HCT116 (cell line): ENCODE results near the gene RNF208. TPM values are rescaled to one million over a fixed set of nuclear protein-coding genes. Genes with fewer than 3 reads are reported as not detected.
A peak's percentile ranks its signal among the peaks of the same experiment; 100 is the strongest.

Experiments
- ATAC-seq: fragments of 200-7000 bp; cut with Tn5 transposase; 2 replicates; pipeline ENCODE4 v1.9.1; 2020; ENCODE audit warnings: mild to moderate bottlenecking, moderate library complexity
- BruUV-seq: library from RNA; stranded (reverse); fragments of 400-500 nt; replicated peaks from 2 replicates; lab custom pipeline; 2021; lab: Mats Ljungman, UMichigan
- CTCF ChIA-PET: fragments of 300-600 bp; sonication (Branson Sonifier 250); formaldehyde crosslinking; loops from one replicate; lab custom pipeline; 2021; ENCODE audit warnings: antibody characterized with exemption; lab: Charles Lee
- POLR2A ChIA-PET: fragments of 300-600, 350-600 bp; sonication (Branson Sonifier 250); formaldehyde crosslinking; loops from one replicate; lab custom pipeline; 2021; ENCODE audit warnings: antibody characterized with exemption; lab: Charles Lee
- RAD21 ChIA-PET, 2 experiments: fragments of 300-600 bp; sonication (Branson Sonifier 250); formaldehyde crosslinking; loops; one replicate each; lab custom pipeline; 2023; ENCODE audit warnings: low total read pairs in 2 of 2; ENCODE audit not compliant: uncharacterized antibody in 2 of 2, unreplicated experiment in 2 of 2, low non-redundant PET in 1 of 2; lab: Charles Lee
- DNase-seq: peaks from one replicate; pipeline ENCODE4 v3.0.0-alpha.2; 2010; ENCODE audit warnings: low read depth, low spot score
- H2AFZ ChIP-seq: fragments of 200-600 bp; shearing (Covaris generic), sonication (generic); 2 replicates; pipeline ENCODE4 v1.6.1; 2017; ENCODE audit warnings: low read depth, mixed run types, mixed read lengths, antibody characterized with exemption, low read length; ENCODE audit not compliant: poor library complexity, severe bottlenecking
- H3K27ac ChIP-seq: 2 replicates; pipeline ENCODE4 v1.5.1; 2012; ENCODE audit warnings: low read depth, low read length
- H3K27me3 ChIP-seq: fragments of 200-600 bp; sonication (generic); 2 replicates; pipeline ENCODE4 v1.6.1; 2016; ENCODE audit warnings: mixed run types, low read length, mixed read lengths; ENCODE audit not compliant: insufficient read depth
- H3K36me3 ChIP-seq, 2 experiments: fragments of 200-500 bp in 1 of 2; fragments of 200-600 bp in 1 of 2; sonication (Bioruptor generic) in 1 of 2; sonication (generic) in 1 of 2; 2 replicates each; pipeline versions ENCODE4 v1.5.1 to v1.6.1; 2014 to 2016; ENCODE audit warnings: low read length in 2 of 2, inconsistent platforms in 1 of 2, mixed read lengths in 1 of 2, mixed run types in 1 of 2; ENCODE audit not compliant: insufficient read depth in 2 of 2, control insufficient read depth in 1 of 2
- H3K4me1 ChIP-seq, 2 experiments: fragments of 200-600 bp in 1 of 2; sonication (generic) in 1 of 2; 2 replicates each; pipeline versions ENCODE4 v1.5.1 to v1.6.1; 2012 to 2017; ENCODE audit warnings: low read length in 2 of 2, inconsistent platforms in 1 of 2, mild to moderate bottlenecking in 1 of 2, mixed read lengths in 1 of 2, mixed run types in 1 of 2, moderate library complexity in 1 of 2; ENCODE audit not compliant: insufficient read depth in 2 of 2, control insufficient read depth in 1 of 2
- H3K4me2 ChIP-seq: fragments of 200-600 bp; sonication (generic); 2 replicates; pipeline ENCODE4 v1.6.1; 2017; ENCODE audit warnings: mixed run types, low read length, mixed read lengths
- H3K4me3 ChIP-seq, 2 experiments: fragments of 200-600 bp in 1 of 2; sonication (generic) in 1 of 2; replicated peaks in 1 of 2; 2 replicates each; pipeline ENCODE4 v1.5.1; 2011 to 2016; ENCODE audit warnings: low read length in 2 of 2, control low read depth in 1 of 2, low read depth in 1 of 2, mild to moderate bottlenecking in 1 of 2, mixed read lengths in 1 of 2, mixed run types in 1 of 2
- H3K79me2 ChIP-seq: fragments of 200-600 bp; sonication (generic); 2 replicates; pipeline ENCODE4 v1.6.1; 2017; ENCODE audit warnings: mild to moderate bottlenecking, mixed run types, low read length, moderate library complexity, mixed read lengths; ENCODE audit not compliant: insufficient read depth
- H3K9ac ChIP-seq: fragments of 200-600 bp; sonication (generic); 2 replicates; pipeline ENCODE4 v1.6.1; 2016; ENCODE audit warnings: low read length, mixed read lengths
- H3K9me2 ChIP-seq: fragments of 200-600 bp; sonication (generic), shearing (Covaris generic); 2 replicates; pipeline ENCODE4 v1.6.1; 2017; ENCODE audit warnings: mixed run types, mild to moderate bottlenecking, moderate library complexity; ENCODE audit not compliant: insufficient read depth
- H3K9me3 ChIP-seq, 2 experiments: fragments of 200-500 bp in 1 of 2; fragments of 200-600 bp in 1 of 2; sonication (Bioruptor generic) in 1 of 2; sonication (generic) in 1 of 2; 2 replicates each; pipeline ENCODE4 v1.6.1; 2014 to 2017; ENCODE audit warnings: low read length in 2 of 2, mixed read lengths in 2 of 2, inconsistent platforms in 1 of 2, low read depth in 1 of 2, mild to moderate bottlenecking in 1 of 2, mixed run types in 1 of 2, moderate library complexity in 1 of 2; ENCODE audit not compliant: control insufficient read depth in 1 of 2, insufficient read depth in 1 of 2
- H4K20me1 ChIP-seq: fragments of 200-600 bp; sonication (generic), shearing (Covaris generic); 2 replicates; pipeline ENCODE4 v1.6.1; 2017; ENCODE audit warnings: mixed run types, mild to moderate bottlenecking, moderate library complexity; ENCODE audit not compliant: insufficient read depth
- CBX3 ChIP-seq: IDR thresholded peaks from 2 replicates; pipeline ENCODE4 v1.6.1; 2012; ENCODE audit warnings: low read depth
- ELF1 ChIP-seq: IDR thresholded peaks from 2 replicates; pipeline ENCODE4 v1.6.1; 2012; ENCODE audit warnings: low read depth, borderline replicate concordance
- EZH2 ChIP-seq: fragments of 200-600 bp; sonication (generic); IDR thresholded peaks from 2 replicates; pipeline ENCODE4 v1.6.1; 2017; ENCODE audit warnings: antibody characterized with exemption, mixed run types
- FOSL1 ChIP-seq: IDR thresholded peaks from 2 replicates; pipeline ENCODE4 v1.6.1; 2012; ENCODE audit warnings: low read depth
- POLR2A ChIP-seq: IDR thresholded peaks from 2 replicates; pipeline ENCODE4 v1.7.0; 2011; ENCODE audit warnings: borderline replicate concordance; ENCODE audit not compliant: insufficient read depth, insufficient read length; ENCODE audit errors: extremely low read depth
- POLR2AphosphoS5 ChIP-seq: IDR thresholded peaks from 2 replicates; pipeline ENCODE4 v1.6.1; 2011; ENCODE audit warnings: mild to moderate bottlenecking, low read depth, low read length, moderate library complexity
- RAD21 ChIP-seq: IDR thresholded peaks from 2 replicates; pipeline ENCODE4 v1.6.1; 2012; ENCODE audit warnings: low read depth, mild to moderate bottlenecking
- SIN3A ChIP-seq: IDR thresholded peaks from 2 replicates; pipeline ENCODE4 v1.6.1; 2012; ENCODE audit warnings: low read depth
- YY1 ChIP-seq: IDR thresholded peaks from 2 replicates; pipeline ENCODE4 v1.6.1; 2011; ENCODE audit warnings: low read length, low read depth, moderate library complexity, mild to moderate bottlenecking; ENCODE audit not compliant: insufficient replicate concordance; ENCODE audit errors: extremely low read depth
- ZFX ChIP-seq: fragments of 450-650 bp; IDR thresholded peaks from 2 replicates; pipeline ENCODE4 v1.6.1; 2017
- ZNF274 ChIP-seq: fragments of 200-500 bp; sonication (Bioruptor generic); IDR thresholded peaks from 2 replicates; pipeline ENCODE4 v1.6.1; 2014; ENCODE audit warnings: mild to moderate bottlenecking, low read depth, low read length, inconsistent platforms
- intact Hi-C: fragments of 100-400 bp; cut with micrococcal nuclease; formaldehyde crosslinking; loops from 2 replicates; pipeline ENCODE4 v1.10.0; 2022
- total RNA-seq: library from RNA; stranded (reverse); gene quantifications from one replicate; pipeline ENCODE4 v1.2.1, GENCODE V29; 2021; ENCODE audit not compliant: unreplicated experiment
- TF ChIP-seq, protein P1 (sequence below): IDR thresholded peaks from 2 replicates; pipeline ENCODE4 v1.6.1; 2012
- TF ChIP-seq, protein P2 (sequence below), 3 experiments: fragments of 200-600 bp in 1 of 3; sonication (generic) in 1 of 3; IDR thresholded peaks in 2 of 3; conservative IDR thresholded peaks in 1 of 3; 2 replicates each; pipeline ENCODE4 v1.5.1; 2012 to 2017; ENCODE audit warnings: low read depth in 2 of 3, low read length in 2 of 3, antibody characterized with exemption in 1 of 3, borderline replicate concordance in 1 of 3, control low read depth in 1 of 3, mild to moderate bottlenecking in 1 of 3, mixed read lengths in 1 of 3, mixed run types in 1 of 3, moderate library complexity in 1 of 3; ENCODE audit not compliant: insufficient read depth in 1 of 3

The RNF208 gene
- total RNA-seq, 1 experiment from 2014 or later, result 26.1 TPM

DNA sequence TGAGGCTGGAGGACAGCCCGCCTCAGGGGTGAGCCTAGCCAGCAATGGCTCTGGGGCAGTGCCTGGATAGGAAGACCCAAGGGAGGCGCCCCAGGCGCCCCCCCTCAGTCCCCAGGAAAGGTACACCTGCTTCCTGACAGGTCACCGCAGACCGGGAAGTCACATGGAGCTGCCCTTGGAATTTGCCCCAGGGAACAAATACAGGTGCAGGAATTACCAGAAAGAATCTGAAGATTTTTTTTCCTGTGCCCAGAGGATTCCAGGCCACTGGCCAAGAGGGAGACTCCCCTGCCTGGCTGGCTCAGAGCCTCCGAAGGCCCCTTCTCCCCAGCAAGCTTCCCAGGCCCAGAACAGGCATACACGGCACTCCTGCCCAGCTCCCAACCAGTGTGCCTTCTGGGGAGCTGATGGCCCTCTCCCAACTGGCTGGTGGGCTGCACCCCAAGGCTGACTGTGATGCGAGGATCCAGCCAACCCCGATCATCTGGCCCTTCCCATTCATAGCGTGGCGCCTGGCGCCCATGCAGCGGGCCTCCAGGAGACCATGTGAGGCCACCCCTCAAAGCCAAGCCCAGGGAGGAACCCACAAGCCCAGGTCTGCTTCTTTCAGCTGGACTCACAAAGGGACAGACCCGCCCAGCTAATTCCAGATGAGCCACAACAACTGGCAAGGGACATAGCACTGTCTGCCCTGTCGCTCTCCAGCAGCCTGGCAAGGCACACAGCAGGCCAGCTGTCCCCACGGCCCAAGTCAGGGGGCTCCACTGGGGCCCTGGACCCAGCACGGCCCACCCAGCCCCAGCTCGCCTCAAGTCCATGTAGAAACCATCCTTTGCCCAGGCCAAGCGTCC is 23.8 kb downstream of the RNF208 start:
- ATAC-seq (no peak), DNase-seq (no peak)
- Histone ChIP-seq H3K4me3 (no peak overlapping the region), H3K79me2 (peaks cover 30% of the 10 kb centered on the region; the same call in 1 of the 2 replicates), H3K9me2 (no peaks in the 10 kb centered on the region), H3K9me3 (no peaks in the 10 kb centered on the region), H3K27ac (0 out of 2 replicates have a peak overlapping the region, but pooled peaks have one; percentile 22), H3K4me2 (peak overlapping the region; percentile 63), H3K4me1 (peaks cover 34 to 53% of the 10 kb centered on the region in 2 experiments), H2AFZ (no peak overlapping the region), H3K9ac (no peak overlapping the region), H3K27me3 (no peaks in the 10 kb centered on the region), H3K36me3 (no peaks in the 10 kb centered on the region), H4K20me1 (no peaks in the 10 kb centered on the region)
- TF ChIP-seq, protein P1, sequence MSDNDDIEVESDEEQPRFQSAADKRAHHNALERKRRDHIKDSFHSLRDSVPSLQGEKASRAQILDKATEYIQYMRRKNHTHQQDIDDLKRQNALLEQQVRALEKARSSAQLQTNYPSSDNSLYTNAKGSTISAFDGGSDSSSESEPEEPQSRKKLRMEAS, result no peak
- TF ChIP-seq YY1 (no peak), ELF1 (no peak)
- BruUV-seq, result no TSS peak
- ChIA-PET RAD21 (no interaction called here), POLR2A (interaction anchor here (2.6 kb wide), 1 partner anchor 9 kb away, joined by 20 read pairs; the partner anchor contains the start of genes ANAPC2 and SSNA1), CTCF (interaction anchor here (0.5 kb wide), 1 partner anchor 23 kb away, joined by 6 read pairs; no protein-coding TSS in a partner anchor)
- intact Hi-C loops, result no loop called here

DNA sequence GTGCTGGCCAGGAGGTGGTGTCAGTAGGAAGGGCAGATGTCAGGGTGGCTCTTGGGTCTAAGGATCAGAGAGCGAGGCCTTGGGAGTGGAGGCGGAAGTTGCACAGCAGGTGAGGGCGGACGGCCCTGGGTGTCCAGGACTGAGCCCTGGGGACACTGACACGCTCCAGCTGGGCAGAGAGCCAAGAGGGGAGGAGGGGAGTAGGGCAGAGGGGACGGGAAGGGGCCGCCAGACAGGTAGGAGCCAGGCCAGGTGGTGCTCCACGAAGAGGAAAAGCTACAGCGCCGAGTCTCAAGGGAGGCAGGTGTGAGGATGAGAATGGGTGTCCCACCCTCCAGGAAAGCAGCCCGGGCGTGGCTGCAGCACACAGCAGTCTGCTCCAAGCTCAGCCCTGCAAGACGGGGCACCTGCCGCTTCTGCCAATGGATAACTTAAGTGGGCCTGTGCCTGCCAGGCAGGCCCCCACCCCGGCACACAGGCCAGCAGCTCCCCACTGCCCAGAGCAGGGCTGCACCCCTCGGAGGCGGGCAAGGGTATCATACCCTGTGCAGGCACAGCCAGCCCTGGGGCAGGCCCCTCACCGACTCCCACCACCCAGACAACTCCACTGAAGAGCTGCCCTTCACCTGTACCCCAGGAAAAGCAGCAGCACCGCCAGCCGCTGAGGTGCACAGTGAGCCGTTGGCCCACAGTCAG is 26.4 kb downstream of the RNF208 start:
- POLR2A ChIA-PET, result interaction anchor here (2.2 kb wide), 1 partner anchor 45 kb away, joined by 6 read pairs; the partner anchor contains the start of gene TUBB4B
- H2AFZ ChIP-seq, result no peak overlapping the region
- H3K36me3 ChIP-seq, result no peaks in the 10 kb centered on the region; a peak in 1 of 4 replicates
- intact Hi-C loops, result no loop called here
- H3K9me2 ChIP-seq, result no peaks in the 10 kb centered on the region
- H3K9me3 ChIP-seq, result no peaks in the 10 kb centered on the region
- no peaks in the 10 kb centered on the region for H3K27me3 ChIP-seq
- no peak for DNase-seq
- H3K4me1 ChIP-seq, result peaks cover 32 to 49% of the 10 kb centered on the region in 2 experiments
- H3K79me2 ChIP-seq, result peaks cover 15% of the 10 kb centered on the region; the same call in 1 of the 2 replicates
- ATAC-seq, result no peak
- peak overlapping the region; percentile 38; the same call in 1 of the 2 replicates for H3K27ac ChIP-seq
- H3K4me3 ChIP-seq, result no peak overlapping the region
- H3K4me2 ChIP-seq, result peak overlapping the region; percentile 37
- no peaks in the 10 kb centered on the region for H4K20me1 ChIP-seq
- BruUV-seq, result no TSS peak
- RAD21 ChIA-PET, result no interaction called here
- CTCF ChIA-PET, result interaction anchor here (1.2 to 1.7 kb wide), 2 partner anchors 32 to 41 kb away, joined by 3 to 4 read pairs; partner anchors contain the start of gene RNF224
- no peak overlapping the region for H3K9ac ChIP-seq
- TF ChIP-seq ZFX (no peak), CBX3 (no peak), ZNF274 (no peak), YY1 (no peak), POLR2A (no peak), RAD21 (no peak), EZH2 (no peak), SIN3A (no peak), POLR2AphosphoS5 (no peak), FOSL1 (no peak)
- TF ChIP-seq, protein P1, result no peak
- TF ChIP-seq, protein P2, sequence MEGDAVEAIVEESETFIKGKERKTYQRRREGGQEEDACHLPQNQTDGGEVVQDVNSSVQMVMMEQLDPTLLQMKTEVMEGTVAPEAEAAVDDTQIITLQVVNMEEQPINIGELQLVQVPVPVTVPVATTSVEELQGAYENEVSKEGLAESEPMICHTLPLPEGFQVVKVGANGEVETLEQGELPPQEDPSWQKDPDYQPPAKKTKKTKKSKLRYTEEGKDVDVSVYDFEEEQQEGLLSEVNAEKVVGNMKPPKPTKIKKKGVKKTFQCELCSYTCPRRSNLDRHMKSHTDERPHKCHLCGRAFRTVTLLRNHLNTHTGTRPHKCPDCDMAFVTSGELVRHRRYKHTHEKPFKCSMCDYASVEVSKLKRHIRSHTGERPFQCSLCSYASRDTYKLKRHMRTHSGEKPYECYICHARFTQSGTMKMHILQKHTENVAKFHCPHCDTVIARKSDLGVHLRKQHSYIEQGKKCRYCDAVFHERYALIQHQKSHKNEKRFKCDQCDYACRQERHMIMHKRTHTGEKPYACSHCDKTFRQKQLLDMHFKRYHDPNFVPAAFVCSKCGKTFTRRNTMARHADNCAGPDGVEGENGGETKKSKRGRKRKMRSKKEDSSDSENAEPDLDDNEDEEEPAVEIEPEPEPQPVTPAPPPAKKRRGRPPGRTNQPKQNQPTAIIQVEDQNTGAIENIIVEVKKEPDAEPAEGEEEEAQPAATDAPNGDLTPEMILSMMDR (IDR thresholded peaks at IDR 0.05 in 2 of 3, conservative IDR thresholded peaks at IDR 0.05 in 1 of 3; ENCODE audit: borderline replicate concordance in 1 of 3, insufficient read depth in 1 of 3, low read depth in 2 of 3, low read length in 2 of 3), result no peak
